ENCODE data around the gene TTC33.

The TTC33 gene

DNA sequence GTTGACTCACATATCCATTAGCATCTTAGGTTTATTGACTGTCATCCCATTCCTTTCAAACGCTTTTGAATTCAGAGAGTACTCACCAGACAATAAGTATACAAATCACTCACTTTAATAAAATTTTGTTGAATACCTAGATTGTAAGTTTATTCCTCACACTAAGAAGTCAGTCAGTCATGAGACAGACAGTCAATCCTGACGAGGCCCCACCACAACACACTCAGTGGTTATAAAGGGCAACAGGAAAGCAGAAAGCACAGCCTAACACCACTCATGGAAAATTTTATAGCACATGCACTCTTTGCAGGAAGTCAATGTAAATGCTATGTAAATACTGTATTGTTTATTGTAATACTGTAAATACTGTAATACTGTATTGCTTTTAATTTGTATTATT, 252.3 kb downstream of the TTC33 start:
- no peak for DNase-seq

GRCh38 chr5:40502736-40503135, 253.0 kb downstream of the TTC33 start:
- no peak for DNase-seq

DNA sequence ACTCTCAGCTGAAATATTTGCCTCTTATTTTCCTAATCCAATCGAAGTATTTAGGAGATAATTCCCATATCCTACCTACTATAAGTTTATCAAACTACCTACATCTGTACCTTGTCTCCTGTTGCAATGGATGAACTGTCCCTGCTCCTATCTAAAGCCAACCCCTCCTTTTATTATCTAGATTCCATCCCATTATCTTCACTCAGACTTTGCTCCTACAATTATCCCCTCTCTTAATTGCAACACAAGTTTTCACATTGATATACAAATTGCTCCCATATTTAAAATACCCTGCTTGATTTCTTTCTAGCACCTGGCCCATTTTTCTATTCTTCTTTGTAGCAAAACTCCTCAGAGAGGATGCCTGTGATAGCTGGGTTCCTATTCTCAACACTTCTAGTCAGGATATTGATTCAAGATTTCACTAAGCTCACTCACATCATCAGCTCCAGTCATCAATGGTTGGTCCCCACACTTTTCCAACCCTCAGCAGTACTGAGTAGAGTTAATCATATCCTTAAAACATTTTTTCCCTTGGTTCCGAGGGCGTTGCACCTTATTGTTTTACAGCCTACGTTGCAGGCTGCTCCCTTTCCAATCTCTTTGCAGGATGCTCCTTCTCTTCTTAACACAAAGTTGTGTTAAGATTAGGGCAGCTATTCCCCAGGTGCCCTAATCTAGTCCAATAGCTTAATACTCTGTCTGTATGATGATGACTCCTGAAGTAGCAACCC, 253.9 kb downstream of the TTC33 start:
- DNase-seq = no peak

- no peak for DNase-seq
These were observed 256.1 kb downstream of the TTC33 start for GRCh38 chr5:40499518-40500273.

GRCh38 chr5:40499007-40499406, 256.8 kb downstream of the TTC33 start:
- no peak for DNase-seq

DNA sequence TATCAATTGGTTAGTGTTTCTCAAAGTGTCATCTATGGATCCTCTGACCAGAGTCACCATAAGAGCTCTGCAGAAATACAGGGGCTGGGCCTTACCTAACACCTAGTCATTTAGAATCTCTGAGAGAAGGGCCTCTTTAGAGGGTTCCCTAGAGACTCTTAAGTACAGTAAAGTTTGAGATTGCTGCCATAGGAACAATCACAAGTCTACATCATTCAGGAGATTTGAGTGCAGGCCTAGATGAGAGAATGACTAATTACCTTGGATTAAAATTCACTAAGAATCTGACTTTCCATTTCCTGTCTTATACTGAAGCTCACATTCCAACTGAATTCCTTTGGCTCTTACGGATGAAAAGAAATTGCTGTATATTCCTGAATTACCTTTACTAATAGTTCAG, 258.2 kb downstream of the TTC33 start:
- DNase-seq = peak; percentile 5

GRCh38 chr5:40495237-40495635, 260.5 kb downstream of the TTC33 start:
- no peak for DNase-seq

DNA sequence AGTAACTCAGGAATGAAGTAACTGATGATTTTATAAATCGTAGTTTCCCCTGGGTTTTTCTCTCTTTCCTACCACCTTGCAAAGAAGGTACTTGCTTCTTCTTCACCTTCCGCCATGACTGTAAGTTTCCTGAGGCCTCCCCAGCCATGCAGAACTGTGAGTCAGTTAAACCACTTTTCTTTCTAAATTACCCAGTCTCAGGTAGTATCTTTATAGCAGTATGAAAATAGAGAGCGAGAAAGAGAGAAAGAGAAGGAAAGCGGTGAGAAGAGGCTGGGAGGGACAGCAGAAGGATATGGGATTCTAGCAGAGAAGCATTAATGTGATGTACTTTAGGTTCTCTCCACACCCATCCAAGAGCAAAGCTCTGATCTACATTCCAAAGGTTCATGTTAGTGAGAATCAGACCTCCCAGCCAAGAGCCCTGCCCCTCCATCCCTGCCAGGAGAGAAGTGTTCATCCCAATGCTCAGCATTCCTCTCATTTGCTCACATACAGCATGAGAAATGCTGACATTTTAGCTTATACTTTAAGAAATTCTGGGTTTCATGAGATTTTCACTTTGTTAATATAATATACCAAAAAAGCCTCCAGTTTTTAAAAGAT, 261.0 kb downstream of the TTC33 start:
- no peak for DNase-seq

GRCh38 chr5:40492056-40492455, 263.7 kb downstream of the TTC33 start:
- DNase-seq = no peak

- no peak for DNase-seq
These were observed 264.1 kb downstream of the TTC33 start for GRCh38 chr5:40491644-40492043.

DNA sequence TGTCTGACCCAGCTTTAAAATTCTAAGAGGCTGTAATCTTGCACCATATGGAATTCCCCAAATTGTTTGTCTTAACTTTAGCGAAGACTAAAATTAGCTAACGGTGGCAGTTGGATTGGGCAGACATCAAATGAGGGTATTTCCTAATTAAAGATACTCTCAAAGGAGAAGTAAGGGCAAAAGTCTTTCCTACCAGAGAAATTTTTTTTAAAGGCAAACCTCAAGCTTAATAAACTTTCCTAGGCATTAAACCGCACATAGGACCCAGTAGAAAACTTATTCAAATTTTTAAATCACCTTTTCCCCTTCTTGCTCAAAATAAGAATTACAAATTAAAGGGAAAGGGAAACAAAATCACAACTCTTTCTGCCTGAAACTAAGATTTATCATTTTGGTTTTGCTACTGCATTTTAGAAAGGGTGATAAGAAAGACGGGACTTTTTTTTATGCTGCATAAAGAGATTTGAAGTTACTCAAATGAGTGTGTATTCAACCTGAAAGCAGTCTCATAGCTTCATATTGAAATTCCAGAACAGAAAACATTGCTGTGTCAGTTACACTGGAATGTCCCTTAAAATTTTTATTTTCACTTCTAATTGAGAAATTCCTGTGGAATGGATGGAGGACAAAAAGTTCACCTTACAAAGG, 265.2 kb downstream of the TTC33 start:
- no peak for DNase-seq

DNA sequence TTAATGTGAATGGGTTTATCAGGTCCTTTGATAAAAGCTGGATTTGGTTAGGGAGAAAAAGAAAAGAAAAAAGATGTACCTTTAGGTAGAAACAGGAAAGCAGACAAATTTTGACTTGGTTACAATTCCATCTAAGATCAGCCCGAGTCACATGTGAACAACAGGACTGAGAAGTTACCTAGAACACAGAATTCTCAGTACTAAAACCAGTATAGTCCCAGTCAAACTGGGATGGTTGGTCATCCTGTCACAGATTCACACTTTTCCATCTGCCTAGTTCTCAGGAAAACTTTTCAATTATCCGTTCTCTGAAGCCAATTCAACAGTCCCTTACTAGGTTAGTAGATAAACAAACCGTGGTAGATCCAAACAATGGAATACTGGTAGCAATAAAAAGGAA, 266.3 kb downstream of the TTC33 start:
- DNase-seq = no peak

GRCh38 chr5:40486437-40487275, 269.1 kb downstream of the TTC33 start:
- DNase-seq = no peak

- DNase-seq = no peak
These were observed 270.5 kb downstream of the TTC33 start for GRCh38 chr5:40485021-40485998.

DNA sequence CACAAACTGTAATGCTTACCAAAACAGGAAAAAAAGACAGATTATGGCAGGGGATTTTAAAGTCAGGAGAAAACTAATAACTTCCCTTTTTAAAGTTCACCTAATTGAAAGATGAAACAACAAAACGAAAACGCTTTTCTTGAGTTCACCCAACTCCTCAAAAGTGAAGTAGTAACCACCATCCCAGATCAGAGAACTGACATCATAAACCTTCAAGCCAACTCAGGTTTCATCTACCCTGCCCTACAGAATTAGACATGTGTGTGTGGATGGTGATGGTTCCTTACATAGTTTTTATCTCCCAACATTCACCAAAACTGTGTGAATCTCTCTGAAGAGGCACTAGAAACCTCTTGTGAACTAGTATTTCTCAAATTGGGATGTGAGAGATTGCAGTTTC, 271.3 kb downstream of the TTC33 start:
- DNase-seq = no peak

- no peak for DNase-seq
These were observed 272.4 kb downstream of the TTC33 start for GRCh38 chr5:40483316-40483715.

DNA sequence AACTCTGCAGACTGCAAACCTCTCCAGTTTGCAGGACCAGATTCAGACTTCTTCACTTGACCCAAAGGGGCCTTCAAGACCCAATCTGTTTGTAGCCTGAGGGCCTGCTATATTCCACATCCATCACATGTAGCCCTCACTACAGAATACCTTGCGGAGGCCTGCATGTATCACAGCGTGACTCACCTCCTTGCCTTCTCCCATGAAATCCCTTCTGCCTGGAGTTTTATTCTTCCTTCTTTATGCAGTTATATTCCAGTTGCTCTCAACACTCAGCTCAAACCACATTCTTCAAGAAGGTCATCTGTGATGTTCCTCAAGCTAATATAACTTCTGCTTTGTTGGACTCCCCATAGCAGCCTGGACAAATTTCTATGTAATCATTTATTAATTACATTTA, 274.5 kb downstream of the TTC33 start:
- no peak for DNase-seq

GRCh38 chr5:40480392-40480791, 275.4 kb downstream of the TTC33 start:
- DNase-seq = no peak

- no peak for DNase-seq
These were observed 275.8 kb downstream of the TTC33 start for GRCh38 chr5:40479939-40480338.

DNA sequence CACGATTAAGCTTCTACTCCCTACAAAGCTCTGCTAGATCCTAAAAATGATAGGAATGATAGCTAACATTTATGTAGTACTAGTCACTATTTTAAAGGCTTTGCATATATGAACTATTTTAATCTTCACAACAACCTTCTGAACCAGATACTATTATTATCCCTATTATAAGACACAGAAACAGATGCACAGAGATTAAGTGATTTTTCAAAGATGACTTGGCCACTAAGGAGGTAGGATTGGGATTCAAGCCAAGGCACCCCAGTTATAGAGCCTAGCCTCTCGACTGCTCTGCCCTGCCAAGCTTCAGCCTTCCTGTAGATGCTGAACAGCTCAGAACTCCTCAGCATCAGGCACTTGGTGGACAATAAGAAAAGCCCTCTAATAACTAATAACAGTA, 277.0 kb downstream of the TTC33 start:
- DNase-seq = no peak

GRCh38 chr5:40477856-40478546, 277.8 kb downstream of the TTC33 start:
- no peak for DNase-seq
